H1 (cell line): Measurements from ENCODE around the gene TMA7B. TPM values are rescaled to one million over a fixed set of nuclear protein-coding genes. Genes with fewer than 3 reads are reported as not detected.

Experiments used
- CTBP2 ChIP-seq: IDR thresholded peaks from 2 replicates; pipeline ENCODE4 v1.7.0; 2011; ENCODE audit warnings: borderline replicate concordance, mild to moderate bottlenecking, moderate library complexity, mixed read lengths, low read length; ENCODE audit not compliant: insufficient read depth, insufficient read length
- MAFK ChIP-seq: IDR thresholded peaks from 2 replicates; pipeline ENCODE4 v1.6.1; 2012; ENCODE audit warnings: low read depth, mild to moderate bottlenecking, improper control_type of control experiment, low read length
- RNF2 ChIP-seq: fragments of 200-900, 300-1000 bp; sonication (generic); IDR thresholded peaks from 2 replicates; pipeline ENCODE4 v1.7.1; 2016; ENCODE audit warnings: borderline replicate concordance, low read depth, mild to moderate bottlenecking, antibody characterized with exemption, low read length; ENCODE audit not compliant: poor library complexity, severe bottlenecking; ENCODE audit errors: missing control alignments
- YY1 ChIP-seq: IDR thresholded peaks from 2 replicates; pipeline ENCODE4 v1.6.1; 2011; ENCODE audit warnings: low read depth, mild to moderate bottlenecking, low read length
- polyA plus RNA-seq, 7 experiments: library from polyadenylated mRNA; depleted of rRNA in 3 of 7; stranded (reverse) in 5 of 7; unstranded in 2 of 7; fragments of >200 nt in 5 of 7; fragments of 200-250 nt in 2 of 7; gene quantifications; 1 replicate in 5 of 7; 2 replicates in 1 of 7; 4 replicates in 1 of 7; pipeline versions ENCODE4 v1.2.1 to v1.2.3, GENCODE V29; 2011 to 2013; ENCODE audit warnings: missing spikeins in 2 of 7, mixed read lengths in 2 of 7
- total RNA-seq: library from RNA; stranded (reverse); fragmentation: NEBNext Ultra II Directional; extraction: Animal tissue kit (Norgen Biotek cat#: 25700); gene quantifications from 2 replicates; pipeline ENCODE4 v1.2.1, GENCODE V29; 2021

TMA7B gene
- total and polyA plus RNA-seq, 2 of the 8 experiments (the other 6 are each of a cell fraction or from before 2014, with no cell fraction given): not detected

GRCh38 chr22:39943337-39943736 lies 16.9 kb upstream of the TMA7B start (continued):
- TF ChIP-seq MAFK (no peak), CTBP2 (no peak), YY1 (peak; percentile 86), RNF2 (no peak)
